GM19468 (cell line): ENCODE results near the gene CTNNAL1.
"Not testable (repeated sequence)": the region's sequence is repeated elsewhere in the genome, so short reads cannot be mapped to it uniquely, and the experiment has no call there.

ENCODE experiments used
- ATAC-seq: cut with Tn5 transposase; IDR thresholded peaks from one replicate; pipeline ENCODE4 v1.9.1; 2021; ENCODE audit warnings: mild to moderate bottlenecking, moderate library complexity, moderate number of reproducible peaks; ENCODE audit not compliant: unreplicated experiment; ENCODE audit errors: extremely low read depth

CTNNAL1 gene, protein sequence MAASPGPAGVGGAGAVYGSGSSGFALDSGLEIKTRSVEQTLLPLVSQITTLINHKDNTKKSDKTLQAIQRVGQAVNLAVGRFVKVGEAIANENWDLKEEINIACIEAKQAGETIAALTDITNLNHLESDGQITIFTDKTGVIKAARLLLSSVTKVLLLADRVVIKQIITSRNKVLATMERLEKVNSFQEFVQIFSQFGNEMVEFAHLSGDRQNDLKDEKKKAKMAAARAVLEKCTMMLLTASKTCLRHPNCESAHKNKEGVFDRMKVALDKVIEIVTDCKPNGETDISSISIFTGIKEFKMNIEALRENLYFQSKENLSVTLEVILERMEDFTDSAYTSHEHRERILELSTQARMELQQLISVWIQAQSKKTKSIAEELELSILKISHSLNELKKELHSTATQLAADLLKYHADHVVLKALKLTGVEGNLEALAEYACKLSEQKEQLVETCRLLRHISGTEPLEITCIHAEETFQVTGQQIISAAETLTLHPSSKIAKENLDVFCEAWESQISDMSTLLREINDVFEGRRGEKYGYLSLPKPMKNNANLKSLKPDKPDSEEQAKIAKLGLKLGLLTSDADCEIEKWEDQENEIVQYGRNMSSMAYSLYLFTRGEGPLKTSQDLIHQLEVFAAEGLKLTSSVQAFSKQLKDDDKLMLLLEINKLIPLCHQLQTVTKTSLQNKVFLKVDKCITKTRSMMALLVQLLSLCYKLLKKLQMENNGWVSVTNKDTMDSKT

DNA sequence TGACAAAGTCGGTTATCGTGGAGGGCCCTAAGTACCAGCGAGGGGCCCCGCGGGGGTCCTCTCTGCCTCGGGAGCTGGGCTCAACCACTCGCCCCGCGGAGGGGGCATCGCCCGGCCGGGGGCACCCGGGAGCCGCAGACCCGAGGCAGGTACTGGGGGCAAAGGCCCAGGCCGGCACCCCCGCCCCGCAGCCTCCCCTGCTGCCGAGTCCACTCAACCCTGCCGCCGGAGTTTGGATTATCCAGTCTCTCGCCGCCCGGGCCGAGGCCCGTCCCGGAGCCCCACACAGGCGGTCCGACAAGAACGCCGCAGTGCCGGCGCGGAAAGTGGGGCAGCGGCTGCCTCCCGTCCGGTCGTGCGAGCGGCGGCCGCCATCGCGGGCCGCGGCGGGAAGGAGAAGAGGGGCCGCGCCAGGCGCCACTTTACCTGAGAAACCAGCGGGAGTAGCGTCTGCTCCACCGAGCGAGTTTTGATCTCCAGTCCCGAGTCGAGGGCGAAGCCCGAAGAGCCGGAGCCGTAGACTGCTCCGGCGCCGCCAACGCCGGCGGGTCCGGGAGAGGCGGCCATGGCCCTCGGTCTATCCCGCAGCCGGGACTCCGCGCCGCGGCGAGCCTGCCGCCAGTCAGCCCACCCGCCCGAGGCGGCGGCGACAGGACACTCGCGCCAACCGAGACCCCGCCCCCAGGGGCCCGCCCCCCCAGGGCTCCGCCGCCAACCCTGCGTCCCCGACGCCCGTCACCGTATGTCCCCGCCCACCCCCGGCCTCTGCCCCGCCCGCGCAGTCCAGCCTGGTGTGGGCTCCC is at the start of gene CTNNAL1:
CTNNAL1 (minus strand) TSS at position 624 of the 803 bp plus-strand sequence; CDS start at position 567, 57 bp downstream.
- peak; percentile 33 for ATAC-seq

DNA sequence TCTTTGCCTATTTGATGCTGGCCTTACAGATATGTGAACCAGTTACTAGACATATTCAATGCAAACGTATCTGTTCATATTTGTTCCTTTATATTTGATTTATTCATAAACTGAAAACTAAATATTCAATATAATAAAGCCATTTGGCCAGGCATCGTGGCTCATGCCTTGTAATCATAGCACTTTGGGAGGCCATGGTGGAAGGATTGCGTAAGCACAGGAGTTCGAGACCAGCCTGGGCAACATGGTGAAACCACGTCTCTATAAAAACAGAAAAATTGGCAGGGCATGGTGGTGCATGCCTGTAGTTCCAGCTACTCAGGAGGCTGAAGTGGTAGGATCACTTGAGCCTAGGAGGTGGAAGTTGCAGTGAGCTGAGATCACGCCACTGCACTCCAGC is 49.2 kb upstream of the CTNNAL1 start:
- ATAC-seq: no peak

DNA sequence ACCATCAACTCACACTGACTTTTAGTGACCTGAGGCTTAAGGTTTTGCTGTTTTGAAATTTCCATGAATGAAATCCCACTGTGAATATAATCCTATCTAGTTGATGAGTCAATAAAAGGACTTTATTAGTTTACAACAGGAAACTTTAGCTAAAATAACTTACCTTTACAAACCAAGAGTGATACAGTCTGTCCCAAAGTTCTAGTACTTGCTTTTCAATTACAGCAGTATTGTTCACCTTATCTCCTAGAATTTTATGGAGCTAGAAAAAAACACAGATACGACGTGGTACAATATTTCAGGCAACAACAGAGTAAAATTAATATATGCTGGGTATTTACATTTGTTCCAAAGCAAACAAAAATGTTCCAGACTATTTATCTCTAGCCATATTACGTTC is 46.9 kb upstream of the CTNNAL1 start:
- no peak for ATAC-seq

DNA sequence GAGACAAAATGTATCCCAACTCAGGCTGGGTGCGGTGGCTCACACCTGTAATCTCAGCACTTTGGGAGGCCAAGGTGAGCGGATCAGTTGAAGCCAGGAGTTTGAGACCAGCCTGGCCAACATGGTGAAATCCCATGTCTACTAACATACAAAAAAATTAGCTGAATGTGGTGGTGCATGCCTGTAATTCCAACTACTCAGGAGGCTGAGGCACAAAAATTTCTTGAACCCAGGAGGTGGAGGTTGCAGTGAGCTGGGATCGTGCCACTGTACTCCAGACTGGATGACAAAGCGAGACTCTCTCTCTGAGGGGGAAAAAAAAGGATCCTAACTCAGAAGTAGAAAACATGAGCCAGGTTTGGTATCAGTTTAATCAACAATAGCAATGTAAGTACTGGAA is 39.8 kb upstream of the CTNNAL1 start:
- not testable (repeated sequence) for ATAC-seq

DNA sequence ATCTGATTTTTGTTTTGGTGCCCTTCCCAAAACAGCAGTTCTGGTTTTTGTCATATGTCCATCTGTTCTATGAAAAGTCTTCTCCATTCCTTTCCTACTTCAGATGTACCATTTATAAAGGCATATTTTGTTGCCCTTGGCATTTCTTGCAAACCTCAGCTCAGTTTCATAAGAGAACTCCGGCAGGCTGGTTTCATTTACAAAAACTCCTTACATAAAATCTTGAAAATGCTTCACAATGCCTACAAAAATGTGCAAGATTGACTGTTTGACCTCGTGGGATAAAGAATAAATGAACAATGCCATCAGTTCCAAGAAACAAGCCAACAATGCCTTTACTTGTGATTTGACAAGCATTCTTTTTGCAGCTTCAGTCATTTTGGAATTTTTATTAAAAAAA is 39.1 kb upstream of the CTNNAL1 start:
- ATAC-seq: no peak

DNA sequence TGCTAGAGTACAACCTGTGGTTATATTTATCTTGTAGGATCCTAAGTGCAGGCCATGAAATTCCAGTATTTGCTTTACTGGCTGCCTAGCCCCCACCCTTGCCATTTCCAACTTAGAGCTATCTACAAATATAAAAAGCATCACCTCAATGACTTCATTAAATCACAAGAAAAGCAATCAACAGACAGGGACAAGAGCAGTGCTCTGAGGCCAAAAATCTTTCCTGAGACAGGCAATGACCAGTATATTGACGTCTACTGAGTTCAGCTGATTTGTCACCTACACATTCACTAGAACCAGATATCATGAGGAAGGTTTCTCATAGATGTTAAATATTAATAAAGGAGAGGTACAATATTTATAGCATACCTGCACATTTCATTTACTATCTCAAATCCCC is 38.4 kb upstream of the CTNNAL1 start:
- no peak for ATAC-seq

DNA sequence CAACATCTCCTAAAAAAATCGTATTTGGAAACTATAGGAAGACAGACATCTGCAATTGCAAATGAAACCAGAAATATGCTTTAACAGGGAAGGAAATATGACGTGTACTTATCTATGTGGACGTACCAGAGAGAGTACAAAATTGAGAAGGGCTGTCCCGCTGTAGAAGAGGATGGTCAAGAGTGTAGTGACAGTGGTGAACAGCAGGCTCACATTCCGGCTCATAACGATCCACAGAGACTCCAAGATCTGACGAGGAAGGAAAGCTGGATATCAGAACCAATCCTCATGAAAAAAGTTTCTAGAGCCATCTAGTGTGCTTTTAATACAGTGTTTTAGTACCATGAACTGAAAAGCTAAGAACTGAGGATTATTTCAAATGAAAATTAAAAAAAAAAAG is 37.1 kb upstream of the CTNNAL1 start:
- ATAC-seq: no peak

DNA sequence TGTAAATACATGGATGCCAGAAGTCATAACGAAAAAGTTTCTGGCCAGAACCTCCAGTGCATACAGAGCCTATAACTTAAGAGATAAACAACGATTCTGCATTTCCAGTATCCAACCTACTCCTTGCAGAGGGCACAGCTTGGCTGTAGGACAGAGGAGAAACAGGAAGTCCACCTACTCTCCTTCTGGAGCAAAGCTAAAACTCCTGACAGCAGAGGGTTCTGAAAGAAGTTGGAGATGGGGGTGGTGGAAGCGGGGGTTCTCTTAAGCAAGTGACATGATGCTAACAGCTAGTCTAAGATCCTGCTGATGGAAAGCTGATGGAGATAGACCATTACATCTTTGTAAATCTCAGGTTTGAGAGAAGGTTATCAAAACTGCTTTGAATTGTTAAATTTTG is 35.5 kb upstream of the CTNNAL1 start:
- no peak for ATAC-seq

DNA sequence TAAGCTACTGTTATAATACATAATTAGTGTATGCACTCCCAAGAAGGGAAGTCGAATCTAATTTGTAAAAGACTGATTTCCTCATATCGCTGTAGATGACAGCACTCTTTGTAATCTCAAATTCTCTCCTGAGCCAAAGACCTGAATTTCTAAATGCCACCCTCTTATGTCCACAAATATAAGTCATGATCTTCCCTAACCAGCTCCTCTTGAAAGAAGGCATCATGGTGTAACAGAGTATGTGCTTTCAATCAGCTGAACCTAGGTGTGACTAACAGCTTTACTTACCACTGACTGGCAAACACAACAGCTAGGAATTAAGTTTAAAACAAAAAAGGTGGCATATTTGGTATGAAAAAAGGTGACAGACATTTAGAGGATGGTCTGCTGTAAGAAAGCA is 34.0 kb upstream of the CTNNAL1 start:
- ATAC-seq: no peak

DNA sequence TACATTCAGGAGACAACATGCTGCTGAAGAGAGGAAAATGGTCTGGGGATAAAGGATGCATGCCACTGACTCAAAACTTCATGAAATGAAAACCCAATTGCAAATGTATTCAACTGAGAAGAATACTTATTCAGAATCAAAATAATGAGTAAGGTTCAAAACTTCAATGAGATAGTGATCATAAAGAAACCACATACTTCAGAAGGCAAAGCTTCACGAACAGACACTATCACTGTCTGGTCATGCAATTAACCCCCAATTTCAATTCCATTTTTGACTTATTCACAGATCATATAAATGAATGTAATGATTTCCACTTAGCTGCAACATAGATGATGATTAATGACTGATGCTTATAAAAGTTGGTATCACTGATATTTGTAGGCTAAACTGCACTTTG is 33.0 kb upstream of the CTNNAL1 start:
- no peak for ATAC-seq

DNA sequence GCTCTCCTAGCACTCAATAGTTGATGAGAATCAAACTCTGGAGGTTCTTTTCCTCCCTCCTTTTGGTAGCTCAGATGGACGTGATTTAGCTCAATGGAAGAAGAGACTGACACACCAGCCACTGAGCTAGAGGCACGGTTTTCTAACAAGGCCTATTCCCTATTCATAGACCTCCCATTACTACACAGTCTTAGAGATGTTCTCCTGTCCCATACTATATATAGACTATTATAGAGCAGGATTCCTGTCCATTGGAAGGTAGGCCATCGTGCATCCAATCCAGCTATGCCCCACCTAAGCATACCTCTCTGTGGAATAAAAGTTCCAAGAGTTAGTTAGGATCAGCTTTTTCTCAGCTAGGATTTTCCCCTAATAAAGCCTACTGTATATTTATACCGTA is 30.3 kb upstream of the CTNNAL1 start:
- no peak for ATAC-seq

DNA sequence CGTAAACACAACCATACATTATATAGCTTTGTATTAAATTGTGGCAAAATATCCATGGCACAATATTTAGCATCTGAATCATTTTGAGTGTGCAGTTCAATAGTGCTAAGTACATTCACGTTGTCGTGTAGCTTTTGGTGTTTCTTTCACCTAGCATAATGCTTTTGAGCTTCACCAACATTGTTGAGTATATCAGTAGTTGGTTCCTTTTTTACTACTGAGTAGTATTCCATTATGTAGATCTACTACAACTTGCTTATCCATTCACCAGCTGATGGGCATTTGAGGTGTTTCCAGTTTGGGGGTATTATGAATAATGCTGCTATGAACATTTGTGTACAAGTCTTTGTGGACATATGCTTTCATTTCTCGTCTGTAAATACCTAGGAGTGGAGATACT is 27.3 kb upstream of the CTNNAL1 start:
- ATAC-seq: no peak

DNA sequence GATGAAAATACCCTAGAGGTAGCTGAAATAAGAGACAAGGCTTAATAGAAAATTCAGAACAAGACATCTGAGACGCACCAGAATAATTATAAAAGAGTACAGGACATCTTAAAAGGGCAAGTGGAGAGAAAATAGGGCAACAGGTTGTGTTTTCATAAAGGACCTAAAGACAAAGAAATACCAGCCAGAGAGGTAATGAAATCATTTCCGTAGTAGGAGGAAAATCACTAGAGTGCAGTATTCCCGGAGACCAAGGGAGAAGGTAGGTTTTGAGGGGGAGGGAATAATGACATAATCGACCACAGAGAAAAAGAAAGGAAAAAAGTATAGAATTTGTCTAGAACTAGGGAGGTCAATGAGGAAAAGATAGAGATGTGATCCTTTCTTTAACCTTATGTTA is 26.2 kb upstream of the CTNNAL1 start:
- no peak for ATAC-seq

DNA sequence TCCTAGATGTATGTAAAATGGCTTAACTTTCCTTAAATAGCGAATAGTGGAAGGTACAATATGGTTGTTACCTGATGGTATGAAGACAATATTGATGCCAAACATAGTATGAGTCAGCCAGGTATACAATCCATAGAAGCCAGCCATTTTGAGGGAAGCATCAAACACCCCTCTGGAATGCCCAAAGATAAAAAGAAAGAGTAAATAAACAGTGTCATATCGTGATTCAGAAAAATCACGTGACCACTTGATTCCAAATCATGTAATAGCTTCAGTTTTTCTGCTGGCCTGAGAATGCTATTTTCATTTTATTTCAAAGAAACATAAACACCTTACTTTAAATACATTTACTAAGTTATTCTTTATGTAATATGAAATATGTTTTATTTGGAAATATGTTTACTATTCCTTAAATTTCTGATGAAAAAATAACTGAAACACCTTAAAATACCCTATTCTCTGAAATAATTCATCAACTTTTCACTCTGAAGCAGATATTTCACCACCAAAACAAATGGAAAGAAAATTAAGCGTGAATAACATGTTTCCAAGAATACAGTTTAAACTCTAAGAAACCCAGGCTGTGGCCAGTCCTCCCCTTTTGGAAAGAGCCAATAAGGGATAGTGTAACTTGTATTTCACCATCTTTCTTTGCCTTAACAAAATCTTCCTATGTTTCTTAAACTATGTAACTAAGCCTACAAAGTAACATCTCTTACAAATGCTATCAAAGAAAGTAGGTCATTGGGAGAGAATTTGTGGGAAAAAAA is 24.8 kb upstream of the CTNNAL1 start:
- no peak for ATAC-seq

DNA sequence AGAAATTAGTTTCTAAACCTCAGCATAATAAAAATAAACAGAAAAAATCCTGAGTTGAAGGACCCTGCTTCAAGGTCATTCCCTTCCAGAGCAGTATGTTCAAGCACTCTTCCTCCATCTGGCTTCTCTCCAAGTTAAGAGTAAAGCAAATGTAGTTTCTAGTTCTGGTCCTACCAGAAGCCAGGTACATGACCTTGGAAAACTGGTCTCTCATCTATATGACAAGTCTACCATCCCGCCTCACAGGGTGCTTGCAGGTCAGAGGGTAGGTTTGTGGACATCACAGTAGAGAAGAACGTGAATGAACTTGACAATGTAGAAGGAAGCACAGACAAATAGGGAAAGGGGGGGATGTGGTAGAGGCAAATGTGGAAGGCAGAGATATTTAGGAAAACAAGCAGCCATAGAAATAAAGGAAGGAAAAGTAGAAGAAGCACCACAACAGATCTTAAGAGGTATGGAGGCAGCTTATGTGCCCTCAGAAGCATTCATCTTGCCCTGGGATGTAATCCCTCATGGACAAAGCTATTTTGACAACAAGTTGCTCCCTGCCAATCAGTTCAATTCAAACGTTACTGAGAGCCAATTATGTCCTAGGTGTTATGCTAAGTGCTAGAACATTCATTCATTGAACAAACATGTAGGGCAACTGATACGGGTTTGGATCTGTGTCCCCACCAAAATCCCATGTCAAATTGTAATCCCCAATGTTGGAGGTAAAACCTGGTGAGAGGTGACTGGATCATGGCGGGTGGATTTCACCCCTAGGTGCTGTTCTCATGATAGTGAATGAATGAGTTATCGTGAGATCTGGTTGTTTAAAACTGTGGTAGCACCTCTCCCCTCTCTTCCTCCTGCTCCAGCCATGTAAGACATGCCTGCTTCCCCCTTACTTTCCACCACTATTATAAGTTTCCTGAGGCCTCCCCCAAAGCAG is 23.7 kb upstream of the CTNNAL1 start:
- ATAC-seq: no peak

DNA sequence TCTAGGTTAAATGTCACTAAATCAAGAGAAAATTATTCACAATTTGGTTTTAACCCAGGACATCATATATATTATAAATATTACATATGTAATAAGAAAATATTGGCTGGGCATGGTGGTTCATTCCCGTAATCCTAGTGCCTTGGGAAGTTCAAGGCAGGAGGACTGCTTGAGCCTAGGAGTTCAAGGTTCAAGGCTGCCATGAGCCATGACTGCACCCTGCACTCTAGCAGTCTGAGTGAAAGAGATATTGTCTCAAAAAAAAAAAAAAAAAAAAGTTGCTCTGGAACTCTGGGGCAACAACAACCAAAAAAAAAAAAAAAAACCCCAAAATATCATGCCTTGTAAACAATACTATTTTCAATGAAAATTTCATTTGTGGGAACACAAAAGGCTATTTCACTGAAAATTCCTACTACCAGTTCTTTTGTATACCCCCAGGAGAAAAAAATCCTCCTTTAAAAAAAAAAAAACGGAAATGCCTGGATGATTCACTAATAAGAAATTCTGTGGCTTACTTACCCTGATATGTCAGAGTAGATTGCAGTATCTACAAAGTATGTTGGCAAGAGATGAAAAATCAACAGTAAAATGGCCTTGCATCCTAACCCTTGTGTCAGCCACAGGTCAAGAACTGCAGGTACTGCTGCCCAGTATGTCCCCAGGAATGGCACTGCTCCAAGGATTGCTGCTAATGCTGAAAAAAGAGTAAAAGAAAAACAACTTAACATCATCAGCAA is 22.6 kb upstream of the CTNNAL1 start:
- ATAC-seq: no peak

DNA sequence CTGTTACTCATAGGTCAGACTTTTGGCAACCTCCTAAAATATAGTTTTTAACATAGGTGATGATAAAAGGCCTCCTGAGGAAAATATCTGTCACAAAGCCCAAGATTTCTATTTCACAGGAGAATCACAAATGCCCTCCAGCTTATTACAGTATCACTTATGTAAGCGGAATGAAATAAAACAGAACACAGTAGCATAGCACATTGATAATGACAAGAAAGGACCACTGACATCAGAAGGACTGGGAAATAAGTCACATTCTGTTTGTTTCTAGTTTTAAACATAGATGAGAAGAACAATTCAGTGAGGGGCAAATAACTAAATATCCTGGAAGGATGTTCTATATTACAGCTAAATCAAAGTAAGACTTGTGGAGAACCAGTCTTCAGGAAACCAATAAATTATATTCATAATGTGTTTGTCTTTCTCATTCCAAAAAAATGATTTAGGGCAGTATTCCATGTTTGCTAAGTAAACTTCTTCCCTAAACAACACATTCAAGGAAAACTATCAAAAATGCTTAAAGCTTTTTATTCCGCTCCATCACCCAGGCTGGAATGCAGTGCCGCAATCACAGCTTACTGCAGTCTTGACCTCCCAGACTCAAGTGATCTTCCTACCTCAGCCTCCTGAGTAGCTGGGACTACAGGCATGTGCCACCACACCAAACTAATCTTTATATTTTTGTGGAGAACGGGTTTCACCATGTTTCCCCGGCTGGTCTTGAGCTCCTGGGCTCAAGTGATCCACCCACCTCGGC is 20.8 kb upstream of the CTNNAL1 start:
- no peak for ATAC-seq

DNA sequence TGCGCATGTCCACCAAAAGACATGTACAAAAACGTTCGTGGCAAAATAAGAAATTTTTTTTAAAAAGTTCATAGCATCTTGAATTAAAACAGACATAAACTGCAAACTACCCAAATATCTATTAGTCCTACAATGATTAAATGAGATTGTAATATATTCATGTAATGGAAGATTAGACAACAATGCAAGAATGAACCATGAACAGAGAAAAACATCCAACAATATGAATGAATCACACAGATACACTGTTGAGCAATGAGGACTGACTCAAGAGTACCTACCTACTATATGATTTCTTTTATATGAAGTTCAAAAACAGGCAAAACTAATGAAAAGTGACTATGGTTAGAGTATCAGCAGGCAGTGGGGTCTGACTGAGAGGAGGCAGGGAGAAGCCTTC is 17.9 kb upstream of the CTNNAL1 start:
- no peak for ATAC-seq
